ENCODE measurements around the gene TRIM7. TPM values are rescaled to one million over a fixed set of nuclear protein-coding genes. Genes with fewer than 3 reads are reported as not detected.

TRIM7 gene
- total and polyA plus RNA-seq, 9 of the 15 experiments (the other 6 are each of a cell fraction or from before 2014, with no cell fraction given), result 2.6 to 14.9 (median 8.9) TPM

DNA sequence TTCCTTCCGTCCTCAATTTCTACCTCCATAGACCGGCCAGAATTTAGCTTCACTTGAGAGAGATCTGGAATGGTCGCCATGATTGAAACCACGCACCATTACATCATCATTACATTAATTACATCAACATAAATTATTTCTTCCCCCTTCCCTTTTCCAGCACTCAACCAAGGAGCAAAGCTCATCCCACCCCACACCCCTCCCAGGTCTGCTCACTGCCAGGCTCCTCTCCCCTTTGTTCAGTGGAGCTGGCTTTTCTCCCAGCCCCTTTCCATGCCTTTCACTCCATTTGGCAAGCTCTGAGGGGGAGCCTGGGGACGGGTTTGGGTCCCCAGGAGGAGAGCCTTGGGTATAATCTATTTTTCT is 30.3 kb upstream of the TRIM7 start (continued):
- no peak for TF ChIP-seq ZNF609 (CRISPR knock-in tag; IDR thresholded peaks at IDR 0.05; ENCODE audit: borderline replicate concordance)
- no peak for TF ChIP-seq RFX5 (IDR thresholded peaks at IDR 0.05; ENCODE audit: low read depth, low read length)
- TF ChIP-seq E4F1 (CRISPR knock-in tag; IDR thresholded peaks at IDR 0.05; ENCODE audit: borderline replicate concordance), result no peak
- TF ChIP-seq BRF1 (IDR thresholded peaks at IDR 0.05; ENCODE audit: borderline replicate concordance, extremely low read depth, insufficient read length), result no peak
- TF ChIP-seq, protein P1, sequence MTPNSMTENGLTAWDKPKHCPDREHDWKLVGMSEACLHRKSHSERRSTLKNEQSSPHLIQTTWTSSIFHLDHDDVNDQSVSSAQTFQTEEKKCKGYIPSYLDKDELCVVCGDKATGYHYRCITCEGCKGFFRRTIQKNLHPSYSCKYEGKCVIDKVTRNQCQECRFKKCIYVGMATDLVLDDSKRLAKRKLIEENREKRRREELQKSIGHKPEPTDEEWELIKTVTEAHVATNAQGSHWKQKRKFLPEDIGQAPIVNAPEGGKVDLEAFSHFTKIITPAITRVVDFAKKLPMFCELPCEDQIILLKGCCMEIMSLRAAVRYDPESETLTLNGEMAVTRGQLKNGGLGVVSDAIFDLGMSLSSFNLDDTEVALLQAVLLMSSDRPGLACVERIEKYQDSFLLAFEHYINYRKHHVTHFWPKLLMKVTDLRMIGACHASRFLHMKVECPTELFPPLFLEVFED (CRISPR knock-in tag; conservative IDR thresholded peaks at IDR 0.05), result no peak
- TF ChIP-seq ZNF561 (CRISPR knock-in tag; conservative IDR thresholded peaks at IDR 0.05), result no peak
- no peak for TF ChIP-seq HDAC3 (IDR thresholded peaks at IDR 0.05; ENCODE audit: borderline replicate concordance, partially characterized antibody)
- no peak for TF ChIP-seq HDAC6 (IDR thresholded peaks at IDR 0.05; ENCODE audit: low read depth, low read length)
- TF ChIP-seq ZNF431 (CRISPR knock-in tag; IDR thresholded peaks at IDR 0.05), result no peak
- TF ChIP-seq CBX3 (IDR thresholded peaks at IDR 0.05; ENCODE audit: borderline replicate concordance in 1 of 2, low read length in 2 of 2), result 0 out of 3 replicates have a peak, but pooled peaks of 1 of the 2 experiments have one; percentile 7
- TF ChIP-seq, protein P2, sequence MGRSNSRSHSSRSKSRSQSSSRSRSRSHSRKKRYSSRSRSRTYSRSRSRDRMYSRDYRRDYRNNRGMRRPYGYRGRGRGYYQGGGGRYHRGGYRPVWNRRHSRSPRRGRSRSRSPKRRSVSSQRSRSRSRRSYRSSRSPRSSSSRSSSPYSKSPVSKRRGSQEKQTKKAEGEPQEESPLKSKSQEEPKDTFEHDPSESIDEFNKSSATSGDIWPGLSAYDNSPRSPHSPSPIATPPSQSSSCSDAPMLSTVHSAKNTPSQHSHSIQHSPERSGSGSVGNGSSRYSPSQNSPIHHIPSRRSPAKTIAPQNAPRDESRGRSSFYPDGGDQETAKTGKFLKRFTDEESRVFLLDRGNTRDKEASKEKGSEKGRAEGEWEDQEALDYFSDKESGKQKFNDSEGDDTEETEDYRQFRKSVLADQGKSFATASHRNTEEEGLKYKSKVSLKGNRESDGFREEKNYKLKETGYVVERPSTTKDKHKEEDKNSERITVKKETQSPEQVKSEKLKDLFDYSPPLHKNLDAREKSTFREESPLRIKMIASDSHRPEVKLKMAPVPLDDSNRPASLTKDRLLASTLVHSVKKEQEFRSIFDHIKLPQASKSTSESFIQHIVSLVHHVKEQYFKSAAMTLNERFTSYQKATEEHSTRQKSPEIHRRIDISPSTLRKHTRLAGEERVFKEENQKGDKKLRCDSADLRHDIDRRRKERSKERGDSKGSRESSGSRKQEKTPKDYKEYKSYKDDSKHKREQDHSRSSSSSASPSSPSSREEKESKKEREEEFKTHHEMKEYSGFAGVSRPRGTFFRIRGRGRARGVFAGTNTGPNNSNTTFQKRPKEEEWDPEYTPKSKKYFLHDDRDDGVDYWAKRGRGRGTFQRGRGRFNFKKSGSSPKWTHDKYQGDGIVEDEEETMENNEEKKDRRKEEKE (IDR thresholded peaks at IDR 0.05; ENCODE audit: borderline replicate concordance in 1 of 2, control insufficient read depth in 1 of 2, low read depth in 2 of 2, low read length in 1 of 2), result no peak
- TF ChIP-seq LARP7 (IDR thresholded peaks at IDR 0.05), result no peak
- TF ChIP-seq, protein P3, sequence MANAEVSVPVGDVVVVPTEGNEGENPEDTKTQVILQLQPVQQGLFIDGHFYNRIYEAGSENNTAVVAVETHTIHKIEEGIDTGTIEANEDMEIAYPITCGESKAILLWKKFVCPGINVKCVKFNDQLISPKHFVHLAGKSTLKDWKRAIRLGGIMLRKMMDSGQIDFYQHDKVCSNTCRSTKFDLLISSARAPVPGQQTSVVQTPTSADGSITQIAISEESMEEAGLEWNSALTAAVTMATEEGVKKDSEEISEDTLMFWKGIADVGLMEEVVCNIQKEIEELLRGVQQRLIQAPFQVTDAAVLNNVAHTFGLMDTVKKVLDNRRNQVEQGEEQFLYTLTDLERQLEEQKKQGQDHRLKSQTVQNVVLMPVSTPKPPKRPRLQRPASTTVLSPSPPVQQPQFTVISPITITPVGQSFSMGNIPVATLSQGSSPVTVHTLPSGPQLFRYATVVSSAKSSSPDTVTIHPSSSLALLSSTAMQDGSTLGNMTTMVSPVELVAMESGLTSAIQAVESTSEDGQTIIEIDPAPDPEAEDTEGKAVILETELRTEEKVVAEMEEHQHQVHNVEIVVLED (CRISPR knock-in tag; IDR thresholded peaks at IDR 0.05), result no peak
